B cell (primary cell): ENCODE data around the gene KBTBD13. TPM values are rescaled to one million over a fixed set of nuclear protein-coding genes. Genes with fewer than 3 reads are reported as not detected.

ENCODE experiments used
- ATAC-seq: fragments of 200-7000 bp; cut with Tn5 transposase; one replicate; pipeline ENCODE4 v1.10.0; 2021; ENCODE audit warnings: low read depth, mild to moderate bottlenecking, moderate number of reproducible peaks, moderate library complexity
- CTCF ChIA-PET: fragments of 350-600 bp; sonication (Branson Sonifier 250); formaldehyde crosslinking; loops from one replicate; lab custom pipeline; 2021; ENCODE audit warnings: antibody characterized with exemption, inconsistent platforms; lab: Charles Lee
- POLR2A ChIA-PET: fragments of 350-600 bp; sonication (Branson Sonifier 250); formaldehyde crosslinking; loops from one replicate; lab custom pipeline; 2021; ENCODE audit warnings: antibody characterized with exemption; lab: Charles Lee
- DNase-seq: peaks from one replicate; pipeline ENCODE4 v3.0.0; 2013
- H2AFZ ChIP-seq: 2 replicates; pipeline ENCODE4 v1.6.1; 2012; ENCODE audit warnings: mild to moderate bottlenecking, low read depth, low read length; ENCODE audit not compliant: insufficient read depth, poor library complexity, severe bottlenecking
- H3K27ac ChIP-seq, 2 donors: 1 replicate in 1 of 2; 2 replicates in 1 of 2; pipeline ENCODE4 v1.5.1; 2012 to 2013; ENCODE audit warnings: low read length in 2 of 2, mild to moderate bottlenecking in 2 of 2, moderate library complexity in 1 of 2
- H3K27me3 ChIP-seq, 4 experiments: fragments of 200-600 bp in 1 of 4; sonication (generic) in 1 of 4; replicated peaks in 1 of 4; 1 replicate in 2 of 4; 2 replicates in 2 of 4; pipeline versions ENCODE4 v1.6.1 to v1.7.0; 2013 to 2016; ENCODE audit warnings: low read length in 3 of 4, mild to moderate bottlenecking in 2 of 4, mixed read lengths in 1 of 4, moderate library complexity in 1 of 4; ENCODE audit not compliant: insufficient read depth in 4 of 4, control insufficient read depth in 3 of 4; ENCODE audit errors: control extremely low read depth in 1 of 4
- H3K36me3 ChIP-seq, 2 experiments: replicated peaks in 1 of 2; 1 replicate in 1 of 2; 2 replicates in 1 of 2; pipeline versions ENCODE4 v1.6.1 to v1.7.1; 2013; ENCODE audit warnings: low read length in 1 of 2; ENCODE audit not compliant: insufficient read depth in 2 of 2, control insufficient read depth in 1 of 2; ENCODE audit errors: control extremely low read depth in 1 of 2, extremely low read depth in 1 of 2
- H3K4me1 ChIP-seq, 2 donors: fragments of 200-600 bp in 1 of 2; sonication (generic) in 1 of 2; 1 replicate in 1 of 2; 2 replicates in 1 of 2; pipeline versions ENCODE4 v1.5.1 to v1.6.1; 2013 to 2017; ENCODE audit warnings: low read length in 2 of 2; ENCODE audit not compliant: control insufficient read depth in 2 of 2, insufficient read depth in 2 of 2
- H3K4me2 ChIP-seq: replicated peaks from 2 replicates; pipeline ENCODE3; 2012; ENCODE audit warnings: mild to moderate bottlenecking, low read depth, low read length; ENCODE audit not compliant: poor library complexity, severe bottlenecking
- H3K4me3 ChIP-seq, 5 experiments: fragments of 200-600 bp in 1 of 5; sonication (generic) in 1 of 5; 1 replicate in 3 of 5; 2 replicates in 2 of 5; pipeline versions ENCODE4 v1.5.1 to v1.7.0; 2011 to 2016; ENCODE audit warnings: low read length in 4 of 5, mild to moderate bottlenecking in 4 of 5, low read depth in 2 of 5, control low read depth in 1 of 5, moderate library complexity in 1 of 5; ENCODE audit not compliant: insufficient read depth in 1 of 5; ENCODE audit errors: control extremely low read depth in 1 of 5, extremely low read depth in 1 of 5
- H3K79me2 ChIP-seq: fragments of 200-600 bp; sonication (generic); one replicate; pipeline ENCODE4 v1.6.0; 2016; ENCODE audit warnings: low read length; ENCODE audit not compliant: control insufficient read depth, insufficient read depth
- H3K9ac ChIP-seq: fragments of 200-600 bp; sonication (generic); 2 replicates; pipeline ENCODE4 v1.6.1; 2017; ENCODE audit warnings: mild to moderate bottlenecking, low read length, moderate library complexity
- H3K9me3 ChIP-seq, 3 donors: one replicate each; pipeline versions ENCODE4 v1.6.1 to v1.7.1; 2013; ENCODE audit warnings: low read length in 2 of 3; ENCODE audit not compliant: control insufficient read depth in 2 of 3, insufficient read depth in 1 of 3; ENCODE audit errors: control extremely low read depth in 1 of 3
- H4K20me1 ChIP-seq: 2 replicates; pipeline ENCODE4 v1.6.0; 2012; ENCODE audit warnings: mild to moderate bottlenecking, low read length; ENCODE audit not compliant: insufficient read depth, control insufficient read depth, poor library complexity, severe bottlenecking
- H3K27ac Mint-ChIP-seq: one replicate; pipeline ENCODE4 v1.8.0; 2021; ENCODE audit warnings: mixed read lengths
- H3K27me3 Mint-ChIP-seq: one replicate; pipeline ENCODE4 v1.8.0; 2021; ENCODE audit warnings: mixed read lengths
- H3K4me1 Mint-ChIP-seq: one replicate; pipeline ENCODE4 v1.8.0; 2021; ENCODE audit warnings: mixed read lengths
- H3K4me3 Mint-ChIP-seq: one replicate; pipeline ENCODE4 v1.8.0; 2021; ENCODE audit warnings: mixed read lengths
- H3K9me3 Mint-ChIP-seq: one replicate; pipeline ENCODE4 v1.8.0; 2022; ENCODE audit warnings: mixed read lengths; ENCODE audit not compliant: insufficient read depth
- CTCF ChIP-seq: fragments of 200-600 bp; IDR thresholded peaks from one replicate; pipeline ENCODE4 v1.8.0; 2022; ENCODE audit warnings: antibody characterized with exemption, mild to moderate bottlenecking
- EZH2 ChIP-seq: IDR thresholded peaks from 2 replicates; pipeline ENCODE4 v1.6.1; 2012; ENCODE audit warnings: borderline replicate concordance, low read depth, mild to moderate bottlenecking, moderate library complexity, low read length; ENCODE audit not compliant: insufficient read depth, poor library complexity, severe bottlenecking
- WGBS: methylation state at CpG from one replicate; pipeline ENCODE4 v1.1.5; 2013; ENCODE audit warnings: missing lambda C conversion rate; ENCODE audit not compliant: insufficient coverage; 5-methylcytosine and 5-hydroxymethylcytosine counted together
- intact Hi-C: fragments of 100-400 bp; cut with micrococcal nuclease; formaldehyde crosslinking; loops from one replicate; pipeline ENCODE4 v1.10.0; 2022
- polyA plus RNA-seq: library from polyadenylated mRNA; depleted of rRNA; stranded (reverse); fragments of >200 nt; gene quantifications from 2 replicates; pipeline ENCODE4 v1.2.3, GENCODE V29; 2012
- total RNA-seq, 2 donors: library from RNA; stranded (reverse); fragments of 120-200 nt in 1 of 2; gene quantifications; 1 replicate in 1 of 2; 2 replicates in 1 of 2; pipeline versions ENCODE4 v1.2.3 to v1.2.4, GENCODE V29; 2013 to 2022

The KBTBD13 gene
- total and polyA plus RNA-seq, 2 donors (not counting 1 experiment from before 2014, with no cell fraction given): not detected

- POLR2A ChIA-PET: no interaction called here
- H2AFZ ChIP-seq: no peak overlapping the region
- WGBS: 48% methylated on average over 8 of the region's 8 CpGs
Observed at GRCh38 chr15:65067317-65067644, 9.3 kb upstream of the KBTBD13 start.

More at GRCh38 chr15:65067317-65067644, 9.3 kb upstream of the KBTBD13 start:
- intact Hi-C loops: no loop called here
- Histone ChIP-seq H3K27ac (no peak overlapping the region), H3K36me3 (no peaks in the 10 kb centered on the region), H3K27me3 (peaks cover 0 to 26% (median 8%) of the 10 kb centered on the region in 4 experiments), H3K79me2 (no peaks in the 10 kb centered on the region), H3K4me2 (peak overlapping the region; percentile 39), H3K9ac (no peak overlapping the region), H4K20me1 (no peaks in the 10 kb centered on the region), H3K4me3 (no peak overlapping the region), H3K4me1 (peaks cover 3 to 4% of the 10 kb centered on the region in 2 donors), H3K9me3 (no peaks in the 10 kb centered on the region)
- H3K9me3 Mint-ChIP-seq: no peaks in the 10 kb centered on the region
- peak overlapping the region; percentile 42 for H3K4me3 Mint-ChIP-seq
- H3K27me3 Mint-ChIP-seq: peaks cover 36% of the 10 kb centered on the region
- peaks cover 7% of the 10 kb centered on the region for H3K4me1 Mint-ChIP-seq
- DNase-seq (no peak), ATAC-seq (no peak)
- no peak overlapping the region for H3K27ac Mint-ChIP-seq
- TF ChIP-seq EZH2 (no peak), CTCF (no peak)
- CTCF ChIA-PET: interaction anchor here (1.7 kb wide), 1 partner anchor 13 kb away, joined by 4 read pairs; no protein-coding TSS in a partner anchor
